GM10248 (cell line): ENCODE measurements around the gene ENSA.
"Not testable (repeated sequence)": the region's sequence is repeated elsewhere in the genome, so short reads cannot be mapped to it uniquely, and the experiment has no call there.

Experiments
- CTCF ChIA-PET: fragments of 300-600 bp; sonication (Branson Sonifier 250); formaldehyde crosslinking; extraction: SDS; loops from one replicate; lab custom pipeline; 2021; ENCODE audit warnings: antibody characterized with exemption; lab: Yijun Ruan, JAX
- POLR2A ChIA-PET: fragments of 350-650 bp; sonication (Branson Sonifier 250); formaldehyde crosslinking; extraction: SDS; loops from one replicate; lab custom pipeline; 2020; ENCODE audit warnings: antibody characterized with exemption; lab: Yijun Ruan, JAX
- DNase-seq: peaks from one replicate; pipeline ENCODE4 v3.0.0; 2012; ENCODE audit errors: extremely low spot score
- CTCF ChIP-seq: IDR thresholded peaks from 2 replicates; pipeline ENCODE4 v1.5.1; 2012; ENCODE audit warnings: mild to moderate bottlenecking, low read depth; ENCODE audit errors: extremely low read depth, missing control alignments, control extremely low read depth

ENSA gene

GRCh38 chr1:150610576-150610975, 18.8 kb downstream of the ENSA start:
- TF ChIP-seq CTCF, result no peak
- no peak for DNase-seq
- POLR2A ChIA-PET, result no interaction called here
- CTCF ChIA-PET, result interaction anchor here (1.2 to 15.3 kb wide), 3 partner anchors 10 to 49 kb away, joined by 3 to 151 read pairs (median 18); no protein-coding TSS in a partner anchor

- no peak for TF ChIP-seq CTCF
- ChIA-PET POLR2A (interaction anchor here (1.2 to 1.4 kb wide), 2 partner anchors 30 to 47 kb away, joined by 4 to 6 read pairs; partner anchors contain the start of gene MCL1), CTCF (interaction anchor here (1.1 to 15.3 kb wide), 5 partner anchors 10 to 48 kb away, joined by 3 to 151 read pairs (median 4); no protein-coding TSS in a partner anchor)
- no peak for DNase-seq
Measured at GRCh38 chr1:150609732-150610131, 19.7 kb downstream of the ENSA start.

- no peak for TF ChIP-seq CTCF
- ChIA-PET POLR2A (interaction anchor here (1.4 kb wide), 1 partner anchor 27 kb away, joined by 4 read pairs; the partner anchor contains the start of gene MCL1), CTCF (interaction anchor here (0.7 kb wide), 1 partner anchor 24 kb away, joined by 3 read pairs; no protein-coding TSS in a partner anchor)
- no peak for DNase-seq
Measured at GRCh38 chr1:150606463-150607142, 22.8 kb downstream of the ENSA start.

GRCh38 chr1:150605451-150605731, 24.0 kb downstream of the ENSA start:
- CTCF ChIA-PET, result interaction anchor here (0.8 kb wide), 1 partner anchor 18 kb away, joined by 3 read pairs; no protein-coding TSS in a partner anchor
- POLR2A ChIA-PET, result interaction anchor here (0.6 kb wide), 2 partner anchors 25 to 53 kb away, joined by 3 to 4 read pairs; no protein-coding TSS in a partner anchor
- not testable (repeated sequence) for DNase-seq

GRCh38 chr1:150604226-150604588, 25.2 kb downstream of the ENSA start:
- no peak for TF ChIP-seq CTCF
- no peak for DNase-seq
- CTCF ChIA-PET, result interaction anchor here (1.6 kb wide), 1 partner anchor 15 kb away, joined by 4 read pairs; no protein-coding TSS in a partner anchor
- POLR2A ChIA-PET, result no interaction called here

- no peak for DNase-seq
- CTCF ChIA-PET, result interaction anchor here (0.9 to 1.6 kb wide), 4 partner anchors 14 to 44 kb away, joined by 3 to 8 read pairs (median 4); no protein-coding TSS in a partner anchor
- POLR2A ChIA-PET, result interaction anchor here (1.8 kb wide), 1 partner anchor 24 kb away, joined by 8 read pairs; the partner anchor contains the start of gene MCL1
- no peak for TF ChIP-seq CTCF
Measured at GRCh38 chr1:150603711-150604110, 25.7 kb downstream of the ENSA start.

- not testable (repeated sequence) for DNase-seq
- ChIA-PET POLR2A (interaction anchor here (1.8 kb wide), 1 partner anchor 23 kb away, joined by 8 read pairs; the partner anchor contains the start of gene MCL1), CTCF (interaction anchor here (1.6 kb wide), 2 partner anchors 42 to 43 kb away, joined by 5 to 8 read pairs; no protein-coding TSS in a partner anchor)
Measured at GRCh38 chr1:150602372-150602771, 27.0 kb downstream of the ENSA start.
